Panc1 (cell line): ENCODE data around the gene CACNA1B. TPM values are rescaled to one million over a fixed set of nuclear protein-coding genes. Genes with fewer than 3 reads are reported as not detected.

Experiments
- ATAC-seq: fragments of 200-7000 bp; cut with Tn5 transposase; 2 replicates; pipeline ENCODE4 v1.9.1; 2020; ENCODE audit warnings: mild to moderate bottlenecking, moderate library complexity
- BruUV-seq: library from RNA; stranded (reverse); fragments of 400-500 nt; replicated peaks from 2 replicates; lab custom pipeline; 2021; lab: Mats Ljungman, UMichigan
- CTCF ChIA-PET: fragments of 300-600 bp; sonication (Branson Sonifier 250); formaldehyde crosslinking; loops from one replicate; lab custom pipeline; 2022; ENCODE audit warnings: antibody characterized with exemption; lab: Charles Lee
- POLR2A ChIA-PET: fragments of 300-600 bp; sonication (Branson Sonifier 250); formaldehyde crosslinking; loops from one replicate; lab custom pipeline; 2022; ENCODE audit warnings: antibody characterized with exemption; lab: Charles Lee
- DNase-seq: peaks from one replicate; pipeline ENCODE4 v3.0.0-alpha.2; 2010; ENCODE audit warnings: low read depth, low spot score
- H3K27ac ChIP-seq: 2 replicates; pipeline ENCODE4 v1.5.1; 2011; ENCODE audit warnings: mild to moderate bottlenecking, low read length, inconsistent platforms
- H3K27me3 ChIP-seq: fragments of 200-500 bp; sonication (Bioruptor generic); 2 replicates; pipeline ENCODE4 v1.6.0; 2014; ENCODE audit warnings: low read length, inconsistent platforms; ENCODE audit not compliant: control insufficient read depth, insufficient read depth
- H3K36me3 ChIP-seq: fragments of 200-500 bp; sonication (Bioruptor generic); 2 replicates; pipeline ENCODE4 v1.5.1; 2014; ENCODE audit warnings: inconsistent platforms, mild to moderate bottlenecking, low read length, moderate library complexity; ENCODE audit not compliant: control insufficient read depth, insufficient read depth
- H3K4me1 ChIP-seq: 2 replicates; pipeline ENCODE4 v1.5.1; 2011; ENCODE audit warnings: inconsistent platforms, mild to moderate bottlenecking, low read length, moderate library complexity; ENCODE audit not compliant: control insufficient read depth, insufficient read depth
- H3K4me3 ChIP-seq, 2 experiments: 2 replicates each; pipeline ENCODE4 v1.5.1; 2011 to 2012; ENCODE audit warnings: low read depth in 2 of 2, low read length in 2 of 2, mild to moderate bottlenecking in 2 of 2, inconsistent platforms in 1 of 2, moderate library complexity in 1 of 2
- H3K9me3 ChIP-seq: fragments of 200-500 bp; sonication (Bioruptor generic); 2 replicates; pipeline ENCODE4 v1.5.1; 2014; ENCODE audit warnings: low read depth, mild to moderate bottlenecking, inconsistent platforms, low read length, moderate library complexity; ENCODE audit not compliant: control insufficient read depth, insufficient read depth
- POLR2AphosphoS5 ChIP-seq: IDR thresholded peaks from 2 replicates; pipeline ENCODE4 v1.6.1; 2012; ENCODE audit warnings: mild to moderate bottlenecking, low read depth, low read length, moderate library complexity
- SIN3A ChIP-seq: IDR thresholded peaks from 2 replicates; pipeline ENCODE4 v1.6.1; 2012; ENCODE audit warnings: low read depth, mild to moderate bottlenecking, low read length, moderate library complexity, borderline replicate concordance; ENCODE audit not compliant: insufficient read depth
- TCF7L2 ChIP-seq: IDR thresholded peaks from 2 replicates; pipeline ENCODE4 v1.6.1; 2011; ENCODE audit warnings: mild to moderate bottlenecking, low read depth, low read length, inconsistent platforms
- in situ Hi-C: cut with HindIII; loops from 2 replicates; pipeline ENCODE4 v1.10.0; 2016; ENCODE audit warnings: low sequenced_read_pairs, low pct_unique_long_range_greater_than_20kb
- intact Hi-C: fragments of 100-400 bp; cut with micrococcal nuclease; formaldehyde crosslinking; loops from one replicate; pipeline ENCODE4 v1.10.0; 2022; ENCODE audit not compliant: unreplicated experiment
- total RNA-seq: library from RNA; stranded (reverse); gene quantifications from one replicate; pipeline ENCODE4 v1.2.1, GENCODE V29; 2021; ENCODE audit not compliant: unreplicated experiment
- TF ChIP-seq, protein P1 (sequence below): fragments of 450-650 bp; IDR thresholded peaks from 2 replicates; pipeline ENCODE4 v1.5.1; 2017; ENCODE audit warnings: mild to moderate bottlenecking
- TF ChIP-seq, protein P2 (sequence below), 2 experiments: IDR thresholded peaks; 2 replicates each; pipeline ENCODE4 v1.6.1; 2011 to 2012; ENCODE audit warnings: low read depth in 2 of 2, control low read depth in 1 of 2, low read length in 1 of 2, mild to moderate bottlenecking in 1 of 2, moderate library complexity in 1 of 2; ENCODE audit not compliant: insufficient read depth in 1 of 2

The CACNA1B gene
- total RNA-seq, 1 experiment from 2014 or later = 0.49 TPM

DNA sequence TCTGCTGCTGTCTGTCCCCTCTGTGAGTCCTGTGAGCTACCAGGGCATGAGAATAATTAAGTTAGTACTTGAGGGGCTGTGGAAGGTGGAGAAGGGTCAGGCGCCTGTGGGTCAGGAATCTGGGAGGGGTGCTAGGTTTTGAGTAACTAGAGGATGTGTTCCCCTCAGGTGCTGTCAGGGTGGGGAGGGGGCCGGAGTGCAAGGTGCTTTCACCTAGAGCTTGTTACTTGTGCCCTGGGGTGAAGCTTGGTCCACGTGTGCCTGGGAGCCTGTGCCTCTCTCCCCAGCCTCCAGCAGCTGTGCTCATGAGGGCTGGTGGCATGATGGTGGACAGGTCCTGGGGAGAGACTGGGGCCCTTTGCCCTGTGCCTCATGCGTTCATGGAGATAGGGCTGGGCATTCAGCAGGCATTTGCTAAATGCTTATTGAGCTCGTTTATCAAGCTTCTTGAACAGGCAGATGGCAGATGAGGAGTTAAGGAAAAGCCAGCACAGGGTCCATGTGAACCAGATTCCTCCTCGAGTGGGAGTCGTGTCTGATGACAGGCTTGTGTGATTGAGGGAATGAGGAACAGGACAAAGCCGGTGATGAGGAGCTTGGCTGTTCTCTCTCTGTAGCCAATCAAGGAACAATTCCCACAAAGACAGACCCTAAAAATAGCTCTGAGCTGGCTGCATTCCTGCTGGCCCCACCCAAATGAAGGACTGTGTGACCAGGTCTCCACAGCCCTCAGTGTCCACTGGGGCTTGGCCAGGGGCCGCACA is 40.9 kb downstream of the CACNA1B start:
- H3K27ac ChIP-seq = no peak overlapping the region
- BruUV-seq = no TSS peak
- in situ Hi-C loops = no loop called here
- H3K27me3 ChIP-seq = no peaks in the 10 kb centered on the region
- H3K4me1 ChIP-seq = no peaks in the 10 kb centered on the region
- H3K4me3 ChIP-seq = no peak overlapping the region
- no peak for ATAC-seq
- no peaks in the 10 kb centered on the region for H3K36me3 ChIP-seq
- TF ChIP-seq, protein P1, sequence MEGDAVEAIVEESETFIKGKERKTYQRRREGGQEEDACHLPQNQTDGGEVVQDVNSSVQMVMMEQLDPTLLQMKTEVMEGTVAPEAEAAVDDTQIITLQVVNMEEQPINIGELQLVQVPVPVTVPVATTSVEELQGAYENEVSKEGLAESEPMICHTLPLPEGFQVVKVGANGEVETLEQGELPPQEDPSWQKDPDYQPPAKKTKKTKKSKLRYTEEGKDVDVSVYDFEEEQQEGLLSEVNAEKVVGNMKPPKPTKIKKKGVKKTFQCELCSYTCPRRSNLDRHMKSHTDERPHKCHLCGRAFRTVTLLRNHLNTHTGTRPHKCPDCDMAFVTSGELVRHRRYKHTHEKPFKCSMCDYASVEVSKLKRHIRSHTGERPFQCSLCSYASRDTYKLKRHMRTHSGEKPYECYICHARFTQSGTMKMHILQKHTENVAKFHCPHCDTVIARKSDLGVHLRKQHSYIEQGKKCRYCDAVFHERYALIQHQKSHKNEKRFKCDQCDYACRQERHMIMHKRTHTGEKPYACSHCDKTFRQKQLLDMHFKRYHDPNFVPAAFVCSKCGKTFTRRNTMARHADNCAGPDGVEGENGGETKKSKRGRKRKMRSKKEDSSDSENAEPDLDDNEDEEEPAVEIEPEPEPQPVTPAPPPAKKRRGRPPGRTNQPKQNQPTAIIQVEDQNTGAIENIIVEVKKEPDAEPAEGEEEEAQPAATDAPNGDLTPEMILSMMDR = no peak
- no peak for TF ChIP-seq SIN3A
- no peak for TF ChIP-seq TCF7L2
- no peak for TF ChIP-seq POLR2AphosphoS5
- TF ChIP-seq, protein P2, sequence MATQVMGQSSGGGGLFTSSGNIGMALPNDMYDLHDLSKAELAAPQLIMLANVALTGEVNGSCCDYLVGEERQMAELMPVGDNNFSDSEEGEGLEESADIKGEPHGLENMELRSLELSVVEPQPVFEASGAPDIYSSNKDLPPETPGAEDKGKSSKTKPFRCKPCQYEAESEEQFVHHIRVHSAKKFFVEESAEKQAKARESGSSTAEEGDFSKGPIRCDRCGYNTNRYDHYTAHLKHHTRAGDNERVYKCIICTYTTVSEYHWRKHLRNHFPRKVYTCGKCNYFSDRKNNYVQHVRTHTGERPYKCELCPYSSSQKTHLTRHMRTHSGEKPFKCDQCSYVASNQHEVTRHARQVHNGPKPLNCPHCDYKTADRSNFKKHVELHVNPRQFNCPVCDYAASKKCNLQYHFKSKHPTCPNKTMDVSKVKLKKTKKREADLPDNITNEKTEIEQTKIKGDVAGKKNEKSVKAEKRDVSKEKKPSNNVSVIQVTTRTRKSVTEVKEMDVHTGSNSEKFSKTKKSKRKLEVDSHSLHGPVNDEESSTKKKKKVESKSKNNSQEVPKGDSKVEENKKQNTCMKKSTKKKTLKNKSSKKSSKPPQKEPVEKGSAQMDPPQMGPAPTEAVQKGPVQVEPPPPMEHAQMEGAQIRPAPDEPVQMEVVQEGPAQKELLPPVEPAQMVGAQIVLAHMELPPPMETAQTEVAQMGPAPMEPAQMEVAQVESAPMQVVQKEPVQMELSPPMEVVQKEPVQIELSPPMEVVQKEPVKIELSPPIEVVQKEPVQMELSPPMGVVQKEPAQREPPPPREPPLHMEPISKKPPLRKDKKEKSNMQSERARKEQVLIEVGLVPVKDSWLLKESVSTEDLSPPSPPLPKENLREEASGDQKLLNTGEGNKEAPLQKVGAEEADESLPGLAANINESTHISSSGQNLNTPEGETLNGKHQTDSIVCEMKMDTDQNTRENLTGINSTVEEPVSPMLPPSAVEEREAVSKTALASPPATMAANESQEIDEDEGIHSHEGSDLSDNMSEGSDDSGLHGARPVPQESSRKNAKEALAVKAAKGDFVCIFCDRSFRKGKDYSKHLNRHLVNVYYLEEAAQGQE (IDR thresholded peaks at IDR 0.05; ENCODE audit: insufficient read depth in 1 of 2, low read depth in 2 of 2, low read length in 1 of 2) = no peak
- DNase-seq = no peak
- intact Hi-C loops = no loop called here
- POLR2A ChIA-PET = no interaction called here
- no peaks in the 10 kb centered on the region for H3K9me3 ChIP-seq
- CTCF ChIA-PET = interaction anchor here (0.6 kb wide), 1 partner anchor 43 kb away, joined by 3 read pairs; no protein-coding TSS in a partner anchor

DNA sequence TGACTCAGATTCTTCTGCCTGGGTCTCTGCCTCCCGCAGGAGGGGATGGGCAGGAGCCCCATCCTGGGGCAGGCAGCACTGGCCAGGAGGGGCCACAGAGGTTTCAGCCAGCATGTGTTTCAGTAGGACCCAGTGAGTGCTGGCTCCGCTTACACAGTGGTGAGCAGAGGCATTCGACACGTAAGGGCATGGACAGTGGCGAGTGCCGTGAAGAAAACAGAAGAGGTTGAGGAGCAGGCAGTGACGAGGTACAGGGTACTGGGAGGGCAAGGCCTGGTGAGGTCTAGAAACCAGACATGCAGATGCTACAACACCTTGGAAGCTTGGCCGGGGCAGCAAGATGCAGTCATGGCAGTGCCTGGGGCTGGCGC is 41.5 kb downstream of the CACNA1B start:
- H3K27ac ChIP-seq = no peak overlapping the region
- CTCF ChIA-PET = no interaction called here
- ATAC-seq (no peak), DNase-seq (no peak)
- intact Hi-C loops = no loop called here
- no peak overlapping the region for H3K4me3 ChIP-seq
- no peaks in the 10 kb centered on the region for H3K36me3 ChIP-seq
- BruUV-seq = no TSS peak
- no peaks in the 10 kb centered on the region for H3K9me3 ChIP-seq
- TF ChIP-seq POLR2AphosphoS5 = no peak
- TF ChIP-seq, protein P2 (IDR thresholded peaks at IDR 0.05; ENCODE audit: insufficient read depth in 1 of 2, low read depth in 2 of 2, low read length in 1 of 2) = no peak
- no peak for TF ChIP-seq SIN3A
- no peak for TF ChIP-seq TCF7L2
- TF ChIP-seq, protein P1 = no peak
- POLR2A ChIA-PET = no interaction called here
- in situ Hi-C loops = no loop called here
- H3K4me1 ChIP-seq = no peaks in the 10 kb centered on the region
- H3K27me3 ChIP-seq = peaks cover under 1% of the 10 kb centered on the region
